ENCODE measurements around the gene PRSS27.
"Not testable (repeated sequence)": the region's sequence is repeated elsewhere in the genome, so short reads cannot be mapped to it uniquely, and the experiment has no call there.

Gene PRSS27

DNA sequence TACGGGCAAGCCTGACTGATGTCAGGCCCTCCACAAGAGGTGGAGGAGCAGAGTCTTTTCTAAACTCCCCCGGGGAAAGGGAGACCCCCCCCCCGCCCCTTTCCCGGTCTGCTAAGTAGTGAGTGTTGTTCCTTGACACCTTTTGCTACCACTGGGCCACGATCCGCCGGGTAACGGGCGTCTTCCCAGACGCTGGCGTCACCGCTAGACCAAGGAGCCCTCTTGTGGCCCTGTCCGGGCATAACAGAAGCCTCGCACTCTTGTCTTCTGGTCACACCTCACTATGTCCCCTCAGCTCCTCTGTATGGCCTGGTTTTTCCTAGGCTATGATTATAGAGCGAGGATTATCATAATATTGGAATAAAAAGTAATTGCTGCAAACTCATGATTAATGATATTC lies 50.0 kb downstream of the PRSS27 start:
- DNase-seq = peak; percentile 68

DNA sequence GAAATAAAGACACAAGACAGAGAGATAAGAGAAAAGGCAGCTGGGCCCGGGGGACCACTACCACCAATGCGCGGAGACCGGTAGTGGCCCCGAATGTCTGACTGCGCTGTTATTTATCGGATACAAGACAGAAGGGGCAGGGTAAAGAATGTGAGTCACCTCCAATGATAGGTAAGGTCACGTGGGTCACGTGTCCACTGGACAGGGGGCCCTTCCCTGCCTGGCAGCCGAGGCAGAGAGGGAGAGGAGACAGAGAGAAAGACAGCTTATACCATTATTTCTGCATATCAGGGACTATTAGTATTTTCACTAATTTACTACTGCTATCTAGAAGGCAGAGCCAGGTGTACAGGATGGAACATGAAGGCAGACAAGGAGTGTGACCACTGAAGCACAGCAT lies 50.4 kb downstream of the PRSS27 start:
- DNase-seq = not testable (repeated sequence)

DNA sequence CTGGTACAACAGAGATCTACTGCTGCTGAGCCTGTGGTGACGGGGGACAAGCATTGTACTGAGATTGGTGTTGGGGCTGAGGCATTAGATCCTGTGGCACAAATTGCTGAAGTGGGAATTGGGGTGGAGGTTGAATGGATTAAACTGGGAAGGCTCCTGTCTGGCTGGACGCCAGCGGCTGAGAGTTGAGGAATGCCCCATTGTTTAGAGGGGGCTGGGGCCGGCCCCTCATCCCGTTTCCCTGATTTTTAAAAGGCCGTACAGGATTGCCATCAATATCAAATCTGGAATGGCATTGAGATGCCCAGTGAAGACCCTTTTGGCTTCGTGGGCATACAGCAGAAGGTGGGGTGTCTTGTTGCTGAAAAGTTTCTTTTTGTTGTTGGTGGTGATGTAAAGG lies 53.4 kb downstream of the PRSS27 start:
- not testable (repeated sequence) for DNase-seq

DNA sequence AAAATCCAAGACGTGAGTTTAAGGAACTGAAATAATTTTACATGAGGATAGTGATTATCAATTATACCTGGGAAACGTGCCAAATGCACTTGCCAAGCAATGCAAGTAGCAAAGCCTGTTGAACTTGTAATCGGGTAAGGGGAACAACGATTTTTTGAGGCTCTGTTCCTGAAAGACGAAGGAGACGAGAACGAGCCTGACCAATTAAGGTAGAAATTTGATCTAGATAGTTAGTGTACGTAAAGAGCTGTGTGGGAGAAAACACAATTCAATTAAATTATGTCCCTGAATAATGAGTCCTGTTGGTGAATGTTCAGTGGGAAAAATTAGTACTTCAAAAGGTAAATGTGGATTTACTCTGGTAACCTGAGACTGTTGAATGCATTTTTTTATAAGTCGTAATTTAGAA lies 55.4 kb downstream of the PRSS27 start:
- DNase-seq = no peak

DNA sequence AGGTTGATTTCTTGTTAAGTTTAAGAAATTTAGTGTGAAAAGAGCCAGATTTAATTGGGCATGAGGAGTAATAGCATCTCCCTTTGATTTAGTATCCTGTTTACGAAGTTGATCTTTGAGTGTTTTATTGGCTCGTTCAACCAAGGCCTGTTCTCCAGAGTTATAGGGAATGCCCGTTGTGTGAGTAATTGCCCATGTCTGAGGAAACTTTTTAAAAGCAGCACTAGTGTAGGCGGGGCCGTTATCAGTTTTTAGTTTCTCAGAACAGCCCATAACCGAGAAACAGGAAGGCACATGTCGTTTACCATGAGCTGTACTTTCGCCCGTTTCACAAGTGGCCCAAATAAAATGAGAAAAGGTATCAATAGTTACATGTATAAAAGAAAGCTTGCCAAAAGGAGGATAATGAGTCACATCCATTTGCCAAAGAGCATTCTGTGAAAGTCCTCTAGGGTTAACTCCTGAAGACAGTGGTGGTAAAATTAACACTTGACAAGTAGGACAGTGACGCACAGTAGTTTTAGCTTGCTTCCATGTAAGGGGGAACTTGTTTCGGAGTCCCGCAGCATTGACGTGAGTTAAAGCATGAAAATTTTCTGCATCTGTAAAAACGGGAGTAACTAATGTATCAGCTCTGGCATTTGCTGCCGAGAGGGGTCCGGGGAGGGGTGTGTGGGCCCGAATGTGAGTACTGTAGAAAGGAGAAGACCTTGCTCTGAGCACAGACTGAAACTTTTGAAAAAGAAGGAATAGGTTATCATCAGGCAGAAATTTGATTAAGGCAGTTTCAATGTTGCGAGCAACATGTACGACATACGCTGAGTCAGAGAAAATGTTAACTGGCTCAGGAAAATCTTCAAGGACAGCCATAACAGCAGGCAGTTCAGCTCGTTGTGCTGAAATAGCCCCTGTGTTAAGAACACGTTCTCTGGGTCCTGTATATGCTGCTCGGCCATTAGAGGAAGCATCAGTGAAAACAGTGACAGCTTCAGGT lies 56.2 kb downstream of the PRSS27 start:
- peak; percentile 56 for DNase-seq

Measured in CD4-positive, alpha-beta T cell treated with Interleukin-21 for 1 hour (primary cell).